A549 (cell line): ENCODE data around the gene R3HDML. TPM values are rescaled to one million over a fixed set of nuclear protein-coding genes. Genes with fewer than 3 reads are reported as not detected.
A peak's percentile ranks its signal among the peaks of the same experiment; 100 is the strongest.

Source experiments
- ATAC-seq, 2 experiments: fragments of 200-7000 bp in 1 of 2; fragments of >200 bp in 1 of 2; cut with Nextera tagmentation in 1 of 2; cut with Tn5 transposase in 1 of 2; 3 replicates each; pipeline versions ENCODE4 v1.8.0 to v1.9.1; 2018 to 2020; ENCODE audit warnings: mild to moderate bottlenecking in 1 of 2, moderate library complexity in 1 of 2
- CTCF ChIA-PET: fragments of 300-600 bp; sonication (Branson Sonifier 250); formaldehyde crosslinking; extraction: SDS; loops from one replicate; lab custom pipeline; 2021; ENCODE audit warnings: antibody characterized with exemption, inconsistent platforms; lab: Yijun Ruan, JAX
- POLR2A ChIA-PET: fragments of 350-600 bp; formaldehyde crosslinking; extraction: SDS; loops from one replicate; lab custom pipeline; 2021; ENCODE audit warnings: antibody characterized with exemption, inconsistent platforms; lab: Yijun Ruan, JAX
- DNase-seq, 2 experiments: peaks; one replicate each; pipeline versions ENCODE4 v3.0.0 to v3.0.0-alpha.2; 2011 to 2016; ENCODE audit warnings: low read depth in 1 of 2, low spot score in 1 of 2
- FAIRE-seq: peaks from 2 replicates; lab custom pipeline; 2011; peaks lifted over from hg19 to GRCh38; lab: Jason Lieb, UNC
- H3K27ac ChIP-seq, 2 experiments: fragments of >200 bp; sonication (Bioruptor Twin); formaldehyde crosslinking; 3 replicates each; pipeline ENCODE4 v1.5.1; 2016 to 2017
- H3K4me1 ChIP-seq: fragments of >200 bp; sonication (Bioruptor Twin); formaldehyde crosslinking; 3 replicates; pipeline ENCODE4 v1.6.1; 2016
- H3K4me2 ChIP-seq: fragments of >200 bp; sonication (Bioruptor Twin); formaldehyde crosslinking; 3 replicates; pipeline ENCODE4 v1.6.1; 2016
- H3K4me3 ChIP-seq: fragments of >200 bp; sonication (Bioruptor Twin); formaldehyde crosslinking; 3 replicates; pipeline ENCODE4 v1.5.1; 2016
- H3K9me3 ChIP-seq: fragments of >200 bp; sonication (Bioruptor Twin); formaldehyde crosslinking; 3 replicates; pipeline ENCODE4 v1.6.1; 2016
- BCL3 ChIP-seq: fragments of >200 bp; sonication (Bioruptor Twin); formaldehyde crosslinking; IDR thresholded peaks from 3 replicates; pipeline ENCODE4 v1.6.1; 2016
- CBX2 ChIP-seq: fragments of 200-600 bp; sonication (generic); IDR thresholded peaks from 2 replicates; pipeline ENCODE4 v1.6.1; 2016; ENCODE audit warnings: low read depth, mild to moderate bottlenecking, borderline replicate concordance
- CEBPB ChIP-seq, 2 experiments: fragments of >200 bp in 1 of 2; sonication (Bioruptor Twin) in 1 of 2; formaldehyde crosslinking in 1 of 2; IDR thresholded peaks; 2 replicates each; pipeline ENCODE4 v1.6.1; 2012 to 2016
- EHF ChIP-seq: fragments of 250-450 bp; sonication (Bioruptor Pico); IDR thresholded peaks from 2 replicates; pipeline ENCODE4 v1.5.0; 2020; ENCODE audit warnings: mild to moderate bottlenecking
- FOSL2 ChIP-seq, 2 experiments: fragments of 450-650 bp in 1 of 2; fragments of >200 bp in 1 of 2; sonication (Bioruptor Twin) in 1 of 2; formaldehyde crosslinking; IDR thresholded peaks; 2 replicates each; pipeline versions ENCODE4 v1.5.0 to v1.6.1; 2016 to 2020; ENCODE audit warnings: mild to moderate bottlenecking in 1 of 2, moderate library complexity in 1 of 2
- HEYL ChIP-seq: fragments of 250-450 bp; sonication (Bioruptor Pico); IDR thresholded peaks from 2 replicates; pipeline ENCODE4 v1.8.0; 2021; ENCODE audit warnings: mild to moderate bottlenecking, moderate library complexity
- JUNB ChIP-seq: fragments of >200 bp; sonication (Bioruptor Twin); formaldehyde crosslinking; IDR thresholded peaks from 2 replicates; pipeline ENCODE4 v1.6.1; 2016
- MAFK ChIP-seq: fragments of 450-650 bp; IDR thresholded peaks from 2 replicates; pipeline ENCODE4 v1.6.1; 2014; ENCODE audit not compliant: partially characterized antibody
- NPAS2 ChIP-seq: fragments of 250-450 bp; sonication (Bioruptor Pico); IDR thresholded peaks from 2 replicates; pipeline ENCODE4 v1.8.0; 2022; ENCODE audit warnings: mild to moderate bottlenecking, moderate library complexity, borderline replicate concordance
- PHF8 ChIP-seq: fragments of 200-600 bp; sonication (generic); IDR thresholded peaks from 2 replicates; pipeline ENCODE4 v1.6.1; 2016; ENCODE audit warnings: low read depth, mild to moderate bottlenecking, antibody characterized with exemption, moderate library complexity, borderline replicate concordance
- RAD21 ChIP-seq, 2 experiments: fragments of >200 bp in 1 of 2; sonication (Bioruptor Twin) in 1 of 2; formaldehyde crosslinking in 1 of 2; IDR thresholded peaks in 1 of 2; conservative IDR thresholded peaks in 1 of 2; 2 replicates in 1 of 2; 3 replicates in 1 of 2; pipeline ENCODE4 v1.6.1; 2012 to 2018; ENCODE audit warnings: inconsistent platforms in 1 of 2
- RCOR1 ChIP-seq: fragments of 150-350 bp; IDR thresholded peaks from 2 replicates; pipeline ENCODE4 v1.6.1; 2014; ENCODE audit warnings: antibody characterized with exemption, low read length, low read depth
- RFX5 ChIP-seq: fragments of 450-650 bp; IDR thresholded peaks from 2 replicates; pipeline ENCODE4 v1.7.1; 2014; ENCODE audit warnings: antibody characterized with exemption, mild to moderate bottlenecking, moderate library complexity
- RNF2 ChIP-seq: fragments of 200-600 bp; sonication (generic); IDR thresholded peaks from 2 replicates; pipeline ENCODE4 v1.6.1; 2016; ENCODE audit warnings: low read depth, mild to moderate bottlenecking, antibody characterized with exemption, moderate library complexity, borderline replicate concordance
- SMC3 ChIP-seq: fragments of >200 bp; sonication (Bioruptor Twin); formaldehyde crosslinking; IDR thresholded peaks from 3 replicates; pipeline ENCODE4 v1.6.1; 2018; ENCODE audit warnings: inconsistent platforms
- SREBF2 ChIP-seq: fragments of 450-650 bp; IDR thresholded peaks from 2 replicates; pipeline ENCODE4 v1.6.1; 2014; ENCODE audit warnings: mild to moderate bottlenecking, moderate library complexity
- USF2 ChIP-seq: fragments of 450-650 bp; IDR thresholded peaks from 2 replicates; pipeline ENCODE4 v1.6.1; 2014; ENCODE audit warnings: antibody characterized with exemption
- ZNF302 ChIP-seq: fragments of 250-450 bp; sonication (Bioruptor Pico); IDR thresholded peaks from 2 replicates; pipeline ENCODE4 v1.9.0; 2021; ENCODE audit warnings: inconsistent platforms, mild to moderate bottlenecking, moderate library complexity
- WGBS: methylation state at CpG from one replicate; pipeline ENCODE4 v1.1.6; 2017; ENCODE audit errors: missing lambda C conversion rate; 5-methylcytosine and 5-hydroxymethylcytosine counted together
- polyA plus RNA-seq, 4 experiments: library from polyadenylated mRNA; depleted of rRNA in 3 of 4; stranded (reverse); fragments of >200 nt; fragmentation: RNase III in 1 of 4; extraction: RNeasy Plus Mini Kit Qiagen cat#74134 plus additional on column Dnase treatment in 1 of 4; gene quantifications; 2 replicates in 3 of 4; 3 replicates in 1 of 4; pipeline ENCODE4 v1.2.3, GENCODE V29; 2011 to 2017
- TF ChIP-seq, protein P1 (sequence below): IDR thresholded peaks from 2 replicates; pipeline ENCODE4 v1.6.1; 2012
- TF ChIP-seq, protein P2 (sequence below): fragments of 150-350 bp; IDR thresholded peaks from 2 replicates; pipeline ENCODE4 v1.6.1; 2014; ENCODE audit warnings: low read depth, mild to moderate bottlenecking, low read length
- TF ChIP-seq, protein P3 (sequence below): IDR thresholded peaks from 2 replicates; pipeline ENCODE4 v1.6.1; 2012
- TF ChIP-seq, protein P4 (sequence below): IDR thresholded peaks from 2 replicates; pipeline ENCODE4 v1.6.1; 2012; ENCODE audit warnings: low read depth, borderline replicate concordance
- TF ChIP-seq, protein P5 (sequence below): fragments of 250-450 bp; sonication (Bioruptor Pico); IDR thresholded peaks from 2 replicates; pipeline ENCODE4 v1.5.0; 2020; ENCODE audit warnings: low read depth, mild to moderate bottlenecking, moderate library complexity
- TF ChIP-seq, protein P6 (sequence below): fragments of >200 bp; sonication (Bioruptor Twin); formaldehyde crosslinking; IDR thresholded peaks from 2 replicates; pipeline ENCODE4 v1.6.1; 2016

Gene R3HDML
- polyA plus RNA-seq, 2 of the 4 experiments (the other 2 are of a cell fraction) = 0.96 to 1.2 TPM

- H3K27ac ChIP-seq = peak overlapping the region in 1 of 2 experiments; percentile 33; a peak in 2 of 6 replicates
- ATAC-seq (no peak), FAIRE-seq (no peak), DNase-seq (no peak)
- no peak overlapping the region for H3K4me2 ChIP-seq
- peaks cover 18% of the 10 kb centered on the region; the same call in 1 of the 3 replicates for H3K4me1 ChIP-seq
- H3K4me3 ChIP-seq = no peak overlapping the region
- no peaks in the 10 kb centered on the region for H3K9me3 ChIP-seq
- WGBS = 91% methylated on average over 2 of the region's 2 CpGs
- ChIA-PET POLR2A (no interaction called here), CTCF (interaction anchor here (0.6 to 1.0 kb wide), 2 partner anchors 19 to 24 kb away, joined by 3 to 5 read pairs; partner anchors contain the start of gene FITM2)
- TF ChIP-seq RNF2 (no peak), CEBPB (IDR thresholded peaks at IDR 0.05) (no peak), HEYL (CRISPR knock-in tag) (no peak), RCOR1 (no peak), FOSL2 (IDR thresholded peaks at IDR 0.05) (no peak), FOSL2 (CRISPR knock-in tag; IDR thresholded peaks at IDR 0.05) (no peak), SREBF2 (no peak)
- TF ChIP-seq, protein P1, sequence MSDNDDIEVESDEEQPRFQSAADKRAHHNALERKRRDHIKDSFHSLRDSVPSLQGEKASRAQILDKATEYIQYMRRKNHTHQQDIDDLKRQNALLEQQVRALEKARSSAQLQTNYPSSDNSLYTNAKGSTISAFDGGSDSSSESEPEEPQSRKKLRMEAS = no peak
- TF ChIP-seq, protein P2, sequence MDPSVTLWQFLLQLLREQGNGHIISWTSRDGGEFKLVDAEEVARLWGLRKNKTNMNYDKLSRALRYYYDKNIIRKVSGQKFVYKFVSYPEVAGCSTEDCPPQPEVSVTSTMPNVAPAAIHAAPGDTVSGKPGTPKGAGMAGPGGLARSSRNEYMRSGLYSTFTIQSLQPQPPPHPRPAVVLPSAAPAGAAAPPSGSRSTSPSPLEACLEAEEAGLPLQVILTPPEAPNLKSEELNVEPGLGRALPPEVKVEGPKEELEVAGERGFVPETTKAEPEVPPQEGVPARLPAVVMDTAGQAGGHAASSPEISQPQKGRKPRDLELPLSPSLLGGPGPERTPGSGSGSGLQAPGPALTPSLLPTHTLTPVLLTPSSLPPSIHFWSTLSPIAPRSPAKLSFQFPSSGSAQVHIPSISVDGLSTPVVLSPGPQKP = no peak
- TF ChIP-seq, protein P3, sequence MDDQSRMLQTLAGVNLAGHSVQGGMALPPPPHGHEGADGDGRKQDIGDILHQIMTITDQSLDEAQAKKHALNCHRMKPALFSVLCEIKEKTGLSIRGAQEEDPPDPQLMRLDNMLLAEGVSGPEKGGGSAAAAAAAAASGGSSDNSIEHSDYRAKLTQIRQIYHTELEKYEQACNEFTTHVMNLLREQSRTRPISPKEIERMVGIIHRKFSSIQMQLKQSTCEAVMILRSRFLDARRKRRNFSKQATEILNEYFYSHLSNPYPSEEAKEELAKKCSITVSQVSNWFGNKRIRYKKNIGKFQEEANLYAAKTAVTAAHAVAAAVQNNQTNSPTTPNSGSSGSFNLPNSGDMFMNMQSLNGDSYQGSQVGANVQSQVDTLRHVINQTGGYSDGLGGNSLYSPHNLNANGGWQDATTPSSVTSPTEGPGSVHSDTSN = no peak
Measured at GRCh38 chr20:44335675-44336074, 1.2 kb upstream of the R3HDML start.

DNA sequence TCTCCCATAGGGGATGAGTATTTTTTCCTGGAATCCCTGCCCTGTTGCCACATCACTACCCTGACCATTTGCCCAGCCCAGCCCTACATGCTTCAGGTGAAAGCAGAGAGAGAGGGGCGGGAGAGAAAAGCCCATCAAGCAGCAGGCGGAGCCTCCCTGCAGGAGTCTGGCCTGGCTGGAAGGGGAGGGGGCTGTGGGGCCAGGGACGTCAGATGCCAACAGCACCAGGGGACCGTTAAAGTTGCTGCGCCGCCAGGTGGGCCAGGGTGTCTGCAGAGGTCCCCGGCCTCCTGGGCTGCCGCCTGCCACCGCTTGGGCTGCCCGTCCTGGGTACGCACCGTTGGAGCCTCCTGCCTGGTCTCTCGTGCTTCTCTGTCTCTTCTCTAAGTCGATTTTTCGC lies 757 bp upstream of the R3HDML start:
- POLR2A ChIA-PET = no interaction called here
- ATAC-seq = peak in 1 of 2 experiments; percentile 30; a peak in 2 of 6 replicates
- Histone ChIP-seq H3K4me1 (peaks cover 18% of the 10 kb centered on the region; the same call in 1 of the 3 replicates), H3K4me2 (peak overlapping the region; percentile 28; the same call in 1 of the 3 replicates), H3K27ac (peak overlapping the region in 1 of 2 experiments; percentile 33; a peak in 2 of 6 replicates), H3K9me3 (no peaks in the 10 kb centered on the region)
- FAIRE-seq = no peak
- DNase-seq = no peak
- 78% methylated on average over 15 of the region's 15 CpGs for WGBS
- no peak for TF ChIP-seq RFX5
- TF ChIP-seq, all 56 proteins: peak for 0
- H3K4me3 ChIP-seq = no peak overlapping the region
- CTCF ChIA-PET = interaction anchor here (0.6 to 1.0 kb wide), 2 partner anchors 19 to 25 kb away, joined by 3 to 5 read pairs; partner anchors contain the start of gene FITM2

DNA sequence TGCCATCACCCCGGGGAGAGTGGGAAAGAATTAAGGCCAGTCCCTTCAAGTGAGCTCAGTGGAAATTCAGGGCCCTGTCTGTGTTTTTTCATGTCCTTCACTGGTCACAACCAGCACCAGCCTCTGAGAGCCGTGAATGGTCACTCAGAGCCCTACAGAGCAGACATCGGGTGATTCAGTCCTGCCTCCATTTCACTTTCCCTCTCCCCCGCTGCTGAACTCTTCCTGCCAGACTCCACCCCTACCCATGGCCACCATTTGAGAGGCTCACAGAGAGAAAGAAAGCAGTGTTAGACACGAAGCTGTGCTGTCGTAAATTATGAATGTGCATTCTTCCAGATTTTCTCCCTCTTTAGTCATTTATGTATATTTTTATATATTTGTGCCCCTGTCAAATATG lies 5.4 kb downstream of the R3HDML start:
- ATAC-seq (no peak), DNase-seq (no peak), FAIRE-seq (no peak)
- Histone ChIP-seq H3K27ac (no peak overlapping the region), H3K9me3 (no peaks in the 10 kb centered on the region), H3K4me2 (no peak overlapping the region), H3K4me1 (no peaks in the 10 kb centered on the region; the same call in 2 of the 3 replicates), H3K4me3 (no peak overlapping the region)
- CTCF ChIA-PET = interaction anchor here (0.9 to 1.4 kb wide), 4 partner anchors 12 to 41 kb away, joined by 3 to 4 read pairs (median 4); no protein-coding TSS in a partner anchor
- 76% methylated on average over 6 of the region's 6 CpGs for WGBS
- POLR2A ChIA-PET = no interaction called here
- no peak for TF ChIP-seq EHF (CRISPR knock-in tag)
- no peak for TF ChIP-seq RAD21 (conservative IDR thresholded peaks at IDR 0.05 in 1 of 2, IDR thresholded peaks at IDR 0.05 in 1 of 2)
- no peak for TF ChIP-seq MAFK
- no peak for TF ChIP-seq CBX2
- TF ChIP-seq PHF8 = no peak
- TF ChIP-seq USF2 = no peak
- no peak for TF ChIP-seq ZNF302 (CRISPR knock-in tag)
- TF ChIP-seq HEYL (CRISPR knock-in tag) = no peak
- TF ChIP-seq, protein P4, sequence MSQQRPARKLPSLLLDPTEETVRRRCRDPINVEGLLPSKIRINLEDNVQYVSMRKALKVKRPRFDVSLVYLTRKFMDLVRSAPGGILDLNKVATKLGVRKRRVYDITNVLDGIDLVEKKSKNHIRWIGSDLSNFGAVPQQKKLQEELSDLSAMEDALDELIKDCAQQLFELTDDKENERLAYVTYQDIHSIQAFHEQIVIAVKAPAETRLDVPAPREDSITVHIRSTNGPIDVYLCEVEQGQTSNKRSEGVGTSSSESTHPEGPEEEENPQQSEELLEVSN = no peak
- no peak for TF ChIP-seq NPAS2 (CRISPR knock-in tag)
- TF ChIP-seq, protein P5, sequence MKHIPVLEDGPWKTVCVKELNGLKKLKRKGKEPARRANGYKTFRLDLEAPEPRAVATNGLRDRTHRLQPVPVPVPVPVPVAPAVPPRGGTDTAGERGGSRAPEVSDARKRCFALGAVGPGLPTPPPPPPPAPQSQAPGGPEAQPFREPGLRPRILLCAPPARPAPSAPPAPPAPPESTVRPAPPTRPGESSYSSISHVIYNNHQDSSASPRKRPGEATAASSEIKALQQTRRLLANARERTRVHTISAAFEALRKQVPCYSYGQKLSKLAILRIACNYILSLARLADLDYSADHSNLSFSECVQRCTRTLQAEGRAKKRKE (CRISPR knock-in tag) = no peak
- TF ChIP-seq BCL3 = no peak
- TF ChIP-seq, protein P6, sequence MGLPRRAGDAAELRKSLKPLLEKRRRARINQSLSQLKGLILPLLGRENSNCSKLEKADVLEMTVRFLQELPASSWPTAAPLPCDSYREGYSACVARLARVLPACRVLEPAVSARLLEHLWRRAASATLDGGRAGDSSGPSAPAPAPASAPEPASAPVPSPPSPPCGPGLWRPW = no peak
- TF ChIP-seq SMC3 = no peak
- TF ChIP-seq JUNB = no peak
- no peak for TF ChIP-seq FOSL2 (IDR thresholded peaks at IDR 0.05)
- no peak for TF ChIP-seq FOSL2 (CRISPR knock-in tag; IDR thresholded peaks at IDR 0.05)
